Measurements from ENCODE around the gene ILRUN.

DNA sequence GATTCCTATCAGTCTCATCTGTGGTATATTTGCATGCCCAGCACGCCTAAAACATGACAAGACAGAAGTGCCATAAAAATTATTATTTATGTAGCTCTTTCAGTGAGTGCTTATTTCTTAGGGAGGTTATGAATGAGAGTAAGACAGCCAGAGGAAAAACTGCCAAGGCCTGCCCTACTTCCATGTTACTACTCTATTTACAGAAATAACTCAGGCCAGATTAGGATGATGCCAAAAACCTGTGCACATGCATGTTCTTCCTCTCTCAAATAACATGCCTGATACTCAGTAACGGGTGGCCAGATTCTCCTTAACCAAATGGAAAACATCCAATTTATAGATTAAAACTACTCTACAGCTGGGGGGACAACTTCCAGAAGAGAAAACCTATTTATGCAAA lies 45.7 kb downstream of the ILRUN start:
- TF ChIP-seq STAT1 (IDR thresholded peaks at IDR 0.05; ENCODE audit: unreplicated experiment) (no peak), POLR2AphosphoS5 (IDR thresholded peaks at IDR 0.05; ENCODE audit: low read depth) (no peak), EZH2phosphoT487 (IDR thresholded peaks at IDR 0.05; ENCODE audit: unreplicated experiment) (no peak), CREB1 (CRISPR knock-in tag; IDR thresholded peaks at IDR 0.05; ENCODE audit: low read depth) (no peak), EZH2 (IDR thresholded peaks at IDR 0.05; ENCODE audit: low read depth, unreplicated experiment) (no peak)
- TF ChIP-seq, protein P1, sequence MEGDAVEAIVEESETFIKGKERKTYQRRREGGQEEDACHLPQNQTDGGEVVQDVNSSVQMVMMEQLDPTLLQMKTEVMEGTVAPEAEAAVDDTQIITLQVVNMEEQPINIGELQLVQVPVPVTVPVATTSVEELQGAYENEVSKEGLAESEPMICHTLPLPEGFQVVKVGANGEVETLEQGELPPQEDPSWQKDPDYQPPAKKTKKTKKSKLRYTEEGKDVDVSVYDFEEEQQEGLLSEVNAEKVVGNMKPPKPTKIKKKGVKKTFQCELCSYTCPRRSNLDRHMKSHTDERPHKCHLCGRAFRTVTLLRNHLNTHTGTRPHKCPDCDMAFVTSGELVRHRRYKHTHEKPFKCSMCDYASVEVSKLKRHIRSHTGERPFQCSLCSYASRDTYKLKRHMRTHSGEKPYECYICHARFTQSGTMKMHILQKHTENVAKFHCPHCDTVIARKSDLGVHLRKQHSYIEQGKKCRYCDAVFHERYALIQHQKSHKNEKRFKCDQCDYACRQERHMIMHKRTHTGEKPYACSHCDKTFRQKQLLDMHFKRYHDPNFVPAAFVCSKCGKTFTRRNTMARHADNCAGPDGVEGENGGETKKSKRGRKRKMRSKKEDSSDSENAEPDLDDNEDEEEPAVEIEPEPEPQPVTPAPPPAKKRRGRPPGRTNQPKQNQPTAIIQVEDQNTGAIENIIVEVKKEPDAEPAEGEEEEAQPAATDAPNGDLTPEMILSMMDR (conservative IDR thresholded peaks at IDR 0.05; ENCODE audit: low read depth in 2 of 2): no peak
- TF ChIP-seq, protein P2, sequence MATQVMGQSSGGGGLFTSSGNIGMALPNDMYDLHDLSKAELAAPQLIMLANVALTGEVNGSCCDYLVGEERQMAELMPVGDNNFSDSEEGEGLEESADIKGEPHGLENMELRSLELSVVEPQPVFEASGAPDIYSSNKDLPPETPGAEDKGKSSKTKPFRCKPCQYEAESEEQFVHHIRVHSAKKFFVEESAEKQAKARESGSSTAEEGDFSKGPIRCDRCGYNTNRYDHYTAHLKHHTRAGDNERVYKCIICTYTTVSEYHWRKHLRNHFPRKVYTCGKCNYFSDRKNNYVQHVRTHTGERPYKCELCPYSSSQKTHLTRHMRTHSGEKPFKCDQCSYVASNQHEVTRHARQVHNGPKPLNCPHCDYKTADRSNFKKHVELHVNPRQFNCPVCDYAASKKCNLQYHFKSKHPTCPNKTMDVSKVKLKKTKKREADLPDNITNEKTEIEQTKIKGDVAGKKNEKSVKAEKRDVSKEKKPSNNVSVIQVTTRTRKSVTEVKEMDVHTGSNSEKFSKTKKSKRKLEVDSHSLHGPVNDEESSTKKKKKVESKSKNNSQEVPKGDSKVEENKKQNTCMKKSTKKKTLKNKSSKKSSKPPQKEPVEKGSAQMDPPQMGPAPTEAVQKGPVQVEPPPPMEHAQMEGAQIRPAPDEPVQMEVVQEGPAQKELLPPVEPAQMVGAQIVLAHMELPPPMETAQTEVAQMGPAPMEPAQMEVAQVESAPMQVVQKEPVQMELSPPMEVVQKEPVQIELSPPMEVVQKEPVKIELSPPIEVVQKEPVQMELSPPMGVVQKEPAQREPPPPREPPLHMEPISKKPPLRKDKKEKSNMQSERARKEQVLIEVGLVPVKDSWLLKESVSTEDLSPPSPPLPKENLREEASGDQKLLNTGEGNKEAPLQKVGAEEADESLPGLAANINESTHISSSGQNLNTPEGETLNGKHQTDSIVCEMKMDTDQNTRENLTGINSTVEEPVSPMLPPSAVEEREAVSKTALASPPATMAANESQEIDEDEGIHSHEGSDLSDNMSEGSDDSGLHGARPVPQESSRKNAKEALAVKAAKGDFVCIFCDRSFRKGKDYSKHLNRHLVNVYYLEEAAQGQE (IDR thresholded peaks at IDR 0.05; ENCODE audit: unreplicated experiment): no peak

All from GM23338 (cell line).